ENCODE measurements around the gene HCAR2. TPM values are rescaled to one million over a fixed set of nuclear protein-coding genes. Genes with fewer than 3 reads are reported as not detected.
"Not testable (repeated sequence)": the region's sequence is repeated elsewhere in the genome, so short reads cannot be mapped to it uniquely, and the experiment has no call there.

HCAR2 gene
- total RNA-seq, 1 donor from 2014 or later, result not detected

GRCh38 chr12:122665759-122666158 lies 37.4 kb downstream of the HCAR2 start:
- no peak for DNase-seq (ENCODE audit: low read depth, low spot score)

- DNase-seq (ENCODE audit: low read depth, low spot score), result no peak
Observed at GRCh38 chr12:122665349-122665748, 37.8 kb downstream of the HCAR2 start.

GRCh38 chr12:122661938-122662337 lies 41.2 kb downstream of the HCAR2 start:
- no peak for DNase-seq (ENCODE audit: low read depth, low spot score)

- DNase-seq (ENCODE audit: low read depth, low spot score), result no peak
Observed at GRCh38 chr12:122661246-122661645, 41.9 kb downstream of the HCAR2 start.

GRCh38 chr12:122659579-122659978 lies 43.6 kb downstream of the HCAR2 start:
- DNase-seq (ENCODE audit: low read depth, low spot score), result no peak

GRCh38 chr12:122656298-122656697 lies 46.9 kb downstream of the HCAR2 start:
- DNase-seq (ENCODE audit: low read depth, low spot score), result no peak

GRCh38 chr12:122653291-122653690 lies 49.9 kb downstream of the HCAR2 start:
- not testable (repeated sequence) for DNase-seq (ENCODE audit: low read depth, low spot score)

GRCh38 chr12:122651520-122652224 lies 51.5 kb downstream of the HCAR2 start:
- DNase-seq (ENCODE audit: low read depth, low spot score), result no peak

Other genes starting within 250 kb of the HCAR2 start
- gene ZCCHC8, start 202.4 kb downstream of the HCAR2 start, total RNA-seq, result 11.3 and 17.2 TPM in 2 replicates
- gene RSRC2, start 176.4 kb downstream of the HCAR2 start, total RNA-seq, result 32.6 and 48.1 TPM in 2 replicates
- 25.7 and 42.4 TPM in 2 replicates for gene KNTC1, start 176.1 kb downstream of the HCAR2 start, total RNA-seq
- not detected in 2 replicates for gene HCAR3, start 13.5 kb upstream of the HCAR2 start, total RNA-seq
- gene HCAR1, start 27.5 kb upstream of the HCAR2 start, total RNA-seq, result under 0.01 and 0.04 TPM in 2 replicates
- 41.4 and 43.0 TPM in 2 replicates for gene DENR, start 49.5 kb upstream of the HCAR2 start, total RNA-seq
- 0.39 and 0.46 TPM in 2 replicates for gene CCDC62, start 71.2 kb upstream of the HCAR2 start, total RNA-seq
- gene HIP1R, start 132.1 kb upstream of the HCAR2 start, total RNA-seq, result 121 and 150 TPM in 2 replicates
- 10.6 and 15.7 TPM in 2 replicates for gene VPS37B, start 192.8 kb upstream of the HCAR2 start, total RNA-seq

All from pulmonary artery endothelial cell (primary cell).